Stimulated activated CD8-positive, alpha-beta memory T cell treated with anti-CD3 and anti-CD28 coated beads, Interleukin-2, amount 100 ng/mL, for 1 hour (primary cell): ENCODE data around the gene CAT.

ENCODE experiments used
- DNase-seq, 2 donors: peaks; one replicate each; pipeline ENCODE4 v3.0.0-alpha.2; 2020; ENCODE audit warnings: low read depth in 2 of 2

The CAT gene

GRCh38 chr11:34425360-34425759 lies 13.4 kb upstream of the CAT start:
- DNase-seq = no peak

- no peak for DNase-seq
These were observed 12.9 kb upstream of the CAT start for GRCh38 chr11:34425867-34426266.

GRCh38 chr11:34426766-34427185 lies 12.0 kb upstream of the CAT start:
- no peak for DNase-seq

- DNase-seq = no peak
These were observed 11.4 kb upstream of the CAT start for GRCh38 chr11:34427186-34427805.

GRCh38 chr11:34431979-34432378 lies 6.8 kb upstream of the CAT start:
- DNase-seq = no peak

GRCh38 chr11:34432822-34433221 lies 5.9 kb upstream of the CAT start:
- no peak for DNase-seq

- no peak for DNase-seq
These were observed 4.8 kb upstream of the CAT start for GRCh38 chr11:34433899-34434298.

GRCh38 chr11:34437224-34438125 lies 1.3 kb upstream of the CAT start:
- no peak for DNase-seq

GRCh38 chr11:34439610-34440198 lies 970 bp downstream of the CAT start:
- no peak for DNase-seq

GRCh38 chr11:34441814-34442213 lies 3.1 kb downstream of the CAT start:
- DNase-seq = no peak

GRCh38 chr11:34443136-34443535 lies 4.4 kb downstream of the CAT start:
- no peak for DNase-seq

GRCh38 chr11:34444428-34444827 lies 5.7 kb downstream of the CAT start:
- DNase-seq = no peak

GRCh38 chr11:34445956-34446355 lies 7.2 kb downstream of the CAT start:
- no peak for DNase-seq

GRCh38 chr11:34446386-34446785 lies 7.7 kb downstream of the CAT start:
- DNase-seq = no peak

GRCh38 chr11:34447044-34447443 lies 8.3 kb downstream of the CAT start:
- no peak for DNase-seq

GRCh38 chr11:34448223-34448994 lies 9.7 kb downstream of the CAT start:
- no peak for DNase-seq

- no peak for DNase-seq
These were observed 10.3 kb downstream of the CAT start for GRCh38 chr11:34449013-34449412.

GRCh38 chr11:34451053-34451452 lies 12.3 kb downstream of the CAT start:
- no peak for DNase-seq

- DNase-seq = no peak
These were observed 15.7 kb downstream of the CAT start for GRCh38 chr11:34454308-34455032.

GRCh38 chr11:34457607-34458006 lies 18.9 kb downstream of the CAT start:
- no peak for DNase-seq

- DNase-seq = no peak
These were observed 19.8 kb downstream of the CAT start for GRCh38 chr11:34458525-34458924.
